Measurements from ENCODE around the gene TMEM179. TPM values are rescaled to one million over a fixed set of nuclear protein-coding genes. Genes with fewer than 3 reads are reported as not detected.

TMEM179 gene
- total RNA-seq, 1 experiment from 2014 or later = 3.4 TPM

DNA sequence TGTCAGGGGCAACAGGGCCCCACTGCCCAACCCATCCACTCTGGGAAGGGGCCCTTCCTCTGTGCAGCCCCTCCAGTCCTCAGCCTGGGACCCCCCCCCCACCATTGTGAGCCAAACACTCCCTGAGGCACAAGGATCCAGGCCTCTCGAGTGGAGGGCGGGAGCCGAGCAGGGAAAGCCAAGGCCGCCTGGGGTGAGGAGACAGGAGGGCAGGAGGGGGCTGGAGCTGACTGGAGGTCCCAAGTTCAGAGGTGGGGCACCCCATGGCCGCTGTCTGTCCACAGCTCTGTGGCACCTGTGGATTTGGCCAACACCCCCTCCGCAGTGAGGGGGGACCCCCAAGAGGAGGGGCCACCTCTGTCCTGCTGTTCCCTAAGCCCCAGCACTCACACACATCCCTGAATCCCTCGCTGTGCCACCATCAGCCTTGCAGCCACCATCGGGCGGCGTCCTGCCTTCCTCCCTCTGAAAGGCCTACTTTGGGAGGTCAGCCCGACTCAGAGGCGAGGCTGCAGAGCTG is 50.4 kb downstream of the TMEM179 start:
- ATAC-seq (no peak), DNase-seq (ENCODE audit: low read depth, low spot score) (no peak)
- no peaks in the 10 kb centered on the region for H3K36me3 ChIP-seq (ENCODE audit: control insufficient read depth, insufficient read depth, low read length)
- H3K4me1 ChIP-seq (ENCODE audit: control insufficient read depth, insufficient read depth, low read length) = no peaks in the 10 kb centered on the region
- H3K27ac ChIP-seq (ENCODE audit: low read length) = no peak overlapping the region
- ChIA-PET POLR2A (no interaction called here), CTCF (interaction anchor here (0.6 kb wide), 1 partner anchor 12 kb away, joined by 3 read pairs; no protein-coding TSS in a partner anchor)
- in situ Hi-C loops (cut with HindIII; ENCODE audit: low pct_unique_long_range_greater_than_20kb, low sequenced_read_pairs) (no loop called here), intact Hi-C loops (cut with micrococcal nuclease; ENCODE audit: unreplicated experiment) (no loop called here)
- H3K9me3 ChIP-seq (ENCODE audit: control insufficient read depth, insufficient read depth, low read depth, low read length) = no peaks in the 10 kb centered on the region
- H3K4me3 ChIP-seq (ENCODE audit: low read depth in 2 of 2, low read length in 2 of 2) = no peak overlapping the region
- H3K27me3 ChIP-seq (ENCODE audit: control insufficient read depth, insufficient read depth, low read length) = no peaks in the 10 kb centered on the region; the same call in 1 of the 2 replicates
- BruUV-seq (replicated peaks) = no TSS peak
- TF ChIP-seq POLR2AphosphoS5 (IDR thresholded peaks at IDR 0.05; ENCODE audit: low read depth, low read length) (no peak), SIN3A (IDR thresholded peaks at IDR 0.05; ENCODE audit: borderline replicate concordance, insufficient read depth, low read depth, low read length) (no peak), TCF7L2 (IDR thresholded peaks at IDR 0.05; ENCODE audit: low read depth, low read length) (no peak)
- TF ChIP-seq, protein P1, sequence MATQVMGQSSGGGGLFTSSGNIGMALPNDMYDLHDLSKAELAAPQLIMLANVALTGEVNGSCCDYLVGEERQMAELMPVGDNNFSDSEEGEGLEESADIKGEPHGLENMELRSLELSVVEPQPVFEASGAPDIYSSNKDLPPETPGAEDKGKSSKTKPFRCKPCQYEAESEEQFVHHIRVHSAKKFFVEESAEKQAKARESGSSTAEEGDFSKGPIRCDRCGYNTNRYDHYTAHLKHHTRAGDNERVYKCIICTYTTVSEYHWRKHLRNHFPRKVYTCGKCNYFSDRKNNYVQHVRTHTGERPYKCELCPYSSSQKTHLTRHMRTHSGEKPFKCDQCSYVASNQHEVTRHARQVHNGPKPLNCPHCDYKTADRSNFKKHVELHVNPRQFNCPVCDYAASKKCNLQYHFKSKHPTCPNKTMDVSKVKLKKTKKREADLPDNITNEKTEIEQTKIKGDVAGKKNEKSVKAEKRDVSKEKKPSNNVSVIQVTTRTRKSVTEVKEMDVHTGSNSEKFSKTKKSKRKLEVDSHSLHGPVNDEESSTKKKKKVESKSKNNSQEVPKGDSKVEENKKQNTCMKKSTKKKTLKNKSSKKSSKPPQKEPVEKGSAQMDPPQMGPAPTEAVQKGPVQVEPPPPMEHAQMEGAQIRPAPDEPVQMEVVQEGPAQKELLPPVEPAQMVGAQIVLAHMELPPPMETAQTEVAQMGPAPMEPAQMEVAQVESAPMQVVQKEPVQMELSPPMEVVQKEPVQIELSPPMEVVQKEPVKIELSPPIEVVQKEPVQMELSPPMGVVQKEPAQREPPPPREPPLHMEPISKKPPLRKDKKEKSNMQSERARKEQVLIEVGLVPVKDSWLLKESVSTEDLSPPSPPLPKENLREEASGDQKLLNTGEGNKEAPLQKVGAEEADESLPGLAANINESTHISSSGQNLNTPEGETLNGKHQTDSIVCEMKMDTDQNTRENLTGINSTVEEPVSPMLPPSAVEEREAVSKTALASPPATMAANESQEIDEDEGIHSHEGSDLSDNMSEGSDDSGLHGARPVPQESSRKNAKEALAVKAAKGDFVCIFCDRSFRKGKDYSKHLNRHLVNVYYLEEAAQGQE (IDR thresholded peaks at IDR 0.05; ENCODE audit: insufficient read depth in 1 of 2, low read depth in 2 of 2, low read length in 1 of 2) = no peak
- TF ChIP-seq, protein P2, sequence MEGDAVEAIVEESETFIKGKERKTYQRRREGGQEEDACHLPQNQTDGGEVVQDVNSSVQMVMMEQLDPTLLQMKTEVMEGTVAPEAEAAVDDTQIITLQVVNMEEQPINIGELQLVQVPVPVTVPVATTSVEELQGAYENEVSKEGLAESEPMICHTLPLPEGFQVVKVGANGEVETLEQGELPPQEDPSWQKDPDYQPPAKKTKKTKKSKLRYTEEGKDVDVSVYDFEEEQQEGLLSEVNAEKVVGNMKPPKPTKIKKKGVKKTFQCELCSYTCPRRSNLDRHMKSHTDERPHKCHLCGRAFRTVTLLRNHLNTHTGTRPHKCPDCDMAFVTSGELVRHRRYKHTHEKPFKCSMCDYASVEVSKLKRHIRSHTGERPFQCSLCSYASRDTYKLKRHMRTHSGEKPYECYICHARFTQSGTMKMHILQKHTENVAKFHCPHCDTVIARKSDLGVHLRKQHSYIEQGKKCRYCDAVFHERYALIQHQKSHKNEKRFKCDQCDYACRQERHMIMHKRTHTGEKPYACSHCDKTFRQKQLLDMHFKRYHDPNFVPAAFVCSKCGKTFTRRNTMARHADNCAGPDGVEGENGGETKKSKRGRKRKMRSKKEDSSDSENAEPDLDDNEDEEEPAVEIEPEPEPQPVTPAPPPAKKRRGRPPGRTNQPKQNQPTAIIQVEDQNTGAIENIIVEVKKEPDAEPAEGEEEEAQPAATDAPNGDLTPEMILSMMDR (IDR thresholded peaks at IDR 0.05) = no peak

DNA sequence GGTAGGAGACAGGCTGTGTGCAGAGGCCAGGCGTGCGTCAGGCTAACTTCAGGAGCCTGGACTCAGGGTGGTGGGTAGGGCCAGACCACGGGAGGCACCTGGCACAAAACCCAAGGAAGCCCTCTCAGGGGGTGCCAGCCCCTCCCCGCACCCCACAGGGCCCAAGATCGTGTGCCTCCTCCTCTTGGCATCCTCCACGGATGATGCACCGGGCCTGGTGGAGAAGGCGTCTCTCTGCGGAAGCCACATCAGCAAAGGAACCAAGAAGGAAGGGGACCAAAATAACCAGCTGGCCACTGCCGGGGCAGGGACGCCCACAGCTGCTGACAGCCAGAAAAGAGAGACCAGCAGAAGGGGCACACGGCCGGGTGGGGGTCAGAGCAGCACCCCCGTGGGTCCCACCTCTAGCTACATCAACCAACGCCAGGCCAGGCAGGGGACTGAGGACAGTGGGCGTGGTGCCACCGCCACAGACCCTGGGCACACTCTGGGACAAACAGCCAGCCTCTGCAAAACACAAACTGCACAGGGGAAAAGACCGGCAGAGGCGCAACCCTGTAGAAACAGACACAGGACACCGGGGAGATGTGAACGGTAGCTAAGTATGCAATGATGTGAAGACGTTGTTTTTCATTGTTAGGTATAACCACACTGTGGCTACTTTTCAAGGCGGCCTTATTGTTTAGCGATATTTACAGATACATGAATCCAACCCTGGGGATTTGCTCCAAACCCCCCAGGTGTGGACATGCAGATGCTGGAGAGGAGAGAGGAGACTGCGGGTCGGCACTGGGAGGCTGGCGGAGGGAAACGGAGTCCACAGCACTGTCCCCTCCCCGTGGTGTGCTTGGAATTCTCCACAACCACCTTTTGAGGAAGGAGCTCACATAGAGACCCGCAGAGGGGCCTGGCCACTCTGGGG is 51.1 kb downstream of the TMEM179 start:
- no TSS peak for BruUV-seq (replicated peaks)
- TF ChIP-seq SIN3A (IDR thresholded peaks at IDR 0.05; ENCODE audit: borderline replicate concordance, insufficient read depth, low read depth, low read length) (no peak), POLR2AphosphoS5 (IDR thresholded peaks at IDR 0.05; ENCODE audit: low read depth, low read length) (no peak)
- ChIA-PET CTCF (interaction anchor here (0.6 kb wide), 1 partner anchor 11 kb away, joined by 3 read pairs; no protein-coding TSS in a partner anchor), POLR2A (no interaction called here)
- no peak overlapping the region for H3K4me3 ChIP-seq (ENCODE audit: low read depth in 2 of 2, low read length in 2 of 2)
- ATAC-seq (no peak), DNase-seq (ENCODE audit: low read depth, low spot score) (no peak)
- H3K36me3 ChIP-seq (ENCODE audit: control insufficient read depth, insufficient read depth, low read length) = no peaks in the 10 kb centered on the region
- no peaks in the 10 kb centered on the region for H3K4me1 ChIP-seq (ENCODE audit: control insufficient read depth, insufficient read depth, low read length)
- in situ Hi-C loops (cut with HindIII; ENCODE audit: low pct_unique_long_range_greater_than_20kb, low sequenced_read_pairs) (no loop called here), intact Hi-C loops (cut with micrococcal nuclease; ENCODE audit: unreplicated experiment) (no loop called here)
- no peak overlapping the region for H3K27ac ChIP-seq (ENCODE audit: low read length)
- H3K9me3 ChIP-seq (ENCODE audit: control insufficient read depth, insufficient read depth, low read depth, low read length) = no peaks in the 10 kb centered on the region
- H3K27me3 ChIP-seq (ENCODE audit: control insufficient read depth, insufficient read depth, low read length) = no peaks in the 10 kb centered on the region; the same call in 1 of the 2 replicates
